HepG2 (cell line): Measurements from ENCODE around the gene LIMK2. TPM values are rescaled to one million over a fixed set of nuclear protein-coding genes. Genes with fewer than 3 reads are reported as not detected.

Experiments
- AKAP8 ChIP-seq: sonication (generic); formaldehyde crosslinking; IDR thresholded peaks from 2 replicates; pipeline ENCODE4 v1.5.1; 2020; ENCODE audit warnings: mild to moderate bottlenecking, missing genetic modification reagents
- CHD2 ChIP-seq: IDR thresholded peaks from 2 replicates; pipeline ENCODE4 v1.6.1; 2011; ENCODE audit warnings: low read depth, low read length, improper control_type of control experiment
- DR1 ChIP-seq: sonication (generic); formaldehyde crosslinking; IDR thresholded peaks from 2 replicates; pipeline ENCODE4 v1.8.0; 2021; ENCODE audit warnings: mild to moderate bottlenecking, missing genetic modification reagents, inconsistent platforms
- EZH2 ChIP-seq: conservative IDR thresholded peaks from 2 replicates; pipeline ENCODE4 v1.6.1; 2012; ENCODE audit warnings: mild to moderate bottlenecking, low read depth, low read length, moderate library complexity
- FOXM1 ChIP-seq: sonication (generic); formaldehyde crosslinking; IDR thresholded peaks from 2 replicates; pipeline ENCODE4 v1.5.0; 2020; ENCODE audit warnings: missing genetic modification reagents
- HNRNPUL1 ChIP-seq: fragments of 200-400 bp; formaldehyde crosslinking; IDR thresholded peaks from 2 replicates; pipeline ENCODE4 v1.6.1; 2017; ENCODE audit warnings: low read depth, mild to moderate bottlenecking, low read length, moderate library complexity
- MAFG ChIP-seq: sonication (generic); formaldehyde crosslinking; IDR thresholded peaks from 2 replicates; pipeline ENCODE4 v1.5.1; 2020; ENCODE audit warnings: mild to moderate bottlenecking, missing genetic modification reagents
- MYNN ChIP-seq: sonication (generic); formaldehyde crosslinking; IDR thresholded peaks from 2 replicates; pipeline ENCODE4 v1.4.0; 2020; ENCODE audit warnings: mild to moderate bottlenecking, low read depth, missing genetic modification reagents
- NR1H2 ChIP-seq: sonication (generic); formaldehyde crosslinking; IDR thresholded peaks from 2 replicates; pipeline ENCODE4 v1.8.1; 2022; ENCODE audit warnings: low read depth, missing genetic modification reagents, borderline replicate concordance
- SAFB2 ChIP-seq: sonication (generic); formaldehyde crosslinking; IDR thresholded peaks from 2 replicates; pipeline ENCODE4 v1.5.1; 2020; ENCODE audit warnings: missing genetic modification reagents, low read depth, mild to moderate bottlenecking, borderline replicate concordance
- SNAI1 ChIP-seq: sonication (generic); formaldehyde crosslinking; IDR thresholded peaks from 2 replicates; pipeline ENCODE4 v1.5.0; 2020; ENCODE audit warnings: mild to moderate bottlenecking, missing genetic modification reagents, borderline replicate concordance
- SNRNP70 ChIP-seq: fragments of 200-400 bp; formaldehyde crosslinking; IDR thresholded peaks from 2 replicates; pipeline ENCODE4 v1.6.1; 2017; ENCODE audit warnings: mild to moderate bottlenecking, low read depth, low read length, moderate library complexity
- SRSF9 ChIP-seq: fragments of 200-400 bp; formaldehyde crosslinking; IDR thresholded peaks from 2 replicates; pipeline ENCODE4 v1.6.1; 2018; ENCODE audit warnings: borderline replicate concordance, mild to moderate bottlenecking, low read depth, low read length; ENCODE audit not compliant: insufficient read depth, poor library complexity, severe bottlenecking
- TMF1 ChIP-seq: sonication (generic); formaldehyde crosslinking; IDR thresholded peaks from 2 replicates; pipeline ENCODE4 v1.8.1; 2022; ENCODE audit warnings: low read depth, missing genetic modification reagents
- ZBTB37 ChIP-seq: sonication (generic); formaldehyde crosslinking; IDR thresholded peaks from 2 replicates; pipeline ENCODE4 v1.4.0; 2020; ENCODE audit warnings: mild to moderate bottlenecking, missing genetic modification reagents
- ZFP90 ChIP-seq: sonication (generic); formaldehyde crosslinking; IDR thresholded peaks from 2 replicates; pipeline ENCODE4 v1.8.0; 2022; ENCODE audit warnings: missing genetic modification reagents, mild to moderate bottlenecking, inconsistent platforms, borderline replicate concordance
- ZNF256 ChIP-seq: sonication (generic); formaldehyde crosslinking; conservative IDR thresholded peaks from 2 replicates; pipeline ENCODE4 v1.4.0; 2020; ENCODE audit warnings: missing genetic modification reagents
- ZNF260 ChIP-seq: sonication (generic); formaldehyde crosslinking; IDR thresholded peaks from 2 replicates; pipeline ENCODE4 v1.4.0; 2020; ENCODE audit warnings: missing genetic modification reagents, low read depth, mild to moderate bottlenecking, borderline replicate concordance
- ZNF572 ChIP-seq: sonication (generic); formaldehyde crosslinking; IDR thresholded peaks from 2 replicates; pipeline ENCODE4 v1.5.1; 2020; ENCODE audit warnings: mild to moderate bottlenecking, missing genetic modification reagents
- ZNF691 ChIP-seq: sonication (generic); formaldehyde crosslinking; IDR thresholded peaks from 2 replicates; pipeline ENCODE4 v1.4.0; 2020; ENCODE audit warnings: missing genetic modification reagents, low read depth, mild to moderate bottlenecking, borderline replicate concordance
- ZNF737 ChIP-seq: sonication (generic); formaldehyde crosslinking; IDR thresholded peaks from 2 replicates; pipeline ENCODE4 v1.5.0; 2020; ENCODE audit warnings: missing genetic modification reagents, mild to moderate bottlenecking, borderline replicate concordance
- ZSCAN22 ChIP-seq: sonication (generic); formaldehyde crosslinking; IDR thresholded peaks from 2 replicates; pipeline ENCODE4 v1.4.0; 2020; ENCODE audit warnings: mild to moderate bottlenecking, missing genetic modification reagents
- ZSCAN25 ChIP-seq: sonication (generic); formaldehyde crosslinking; IDR thresholded peaks from 2 replicates; pipeline ENCODE4 v1.8.0; 2022; ENCODE audit warnings: mild to moderate bottlenecking, missing genetic modification reagents
- ZZZ3 ChIP-seq: sonication (generic); formaldehyde crosslinking; IDR thresholded peaks from 2 replicates; pipeline ENCODE4 v1.4.0; 2020; ENCODE audit warnings: missing genetic modification reagents, mild to moderate bottlenecking, borderline replicate concordance
- polyA plus RNA-seq, 8 experiments: library from polyadenylated mRNA; depleted of rRNA in 3 of 8; stranded (reverse) in 7 of 8; unstranded in 1 of 8; fragments of >200 nt; fragmentation: Illumina TruSeq in 4 of 8; extraction: Trizol in 4 of 8; gene quantifications; 2 replicates each; pipeline versions ENCODE4 v1.2.1 to v1.2.3, GENCODE V29; 2011 to 2016; ENCODE audit warnings: low read depth in 4 of 8, missing spikeins in 1 of 8, mixed read lengths in 1 of 8; ENCODE audit not compliant: insufficient read depth in 1 of 8
- total RNA-seq, 5 experiments: library from RNA; depleted of rRNA; stranded (reverse); fragments of >200 nt; fragmentation: Illumina TruSeq; extraction: Trizol; gene quantifications; 2 replicates each; pipeline ENCODE4 v1.2.3, GENCODE V29; 2016; ENCODE audit warnings: low read depth in 1 of 5
- TF ChIP-seq, protein P1 (sequence below): sonication (generic); formaldehyde crosslinking; IDR thresholded peaks from 2 replicates; pipeline ENCODE4 v1.5.1; 2020; ENCODE audit warnings: missing genetic modification reagents, mild to moderate bottlenecking, borderline replicate concordance

Gene LIMK2
- total and polyA plus RNA-seq, 2 of the 13 experiments (the other 11 are each of a cell fraction or from before 2014, with no cell fraction given) = 20.9 to 29.8 TPM

- TF ChIP-seq ZNF737 (CRISPR knock-in tag) (no peak), MAFG (CRISPR knock-in tag) (no peak), SNAI1 (CRISPR knock-in tag) (no peak), HNRNPUL1 (no peak), ZNF260 (CRISPR knock-in tag) (no peak), ZSCAN22 (CRISPR knock-in tag) (no peak), ZFP90 (CRISPR knock-in tag) (peak; percentile 35; the same call in 1 of the 2 replicates), DR1 (0 out of 2 replicates have a peak, but pooled peaks have one; percentile 49), ZSCAN25 (CRISPR knock-in tag) (peak; percentile 66; the same call in 1 of the 2 replicates), CHD2 (no peak), ZZZ3 (CRISPR knock-in tag) (0 out of 2 replicates have a peak, but pooled peaks have one; percentile 59), EZH2 (no peak), ZNF256 (CRISPR knock-in tag) (no peak), MYNN (CRISPR knock-in tag) (no peak), NR1H2 (CRISPR knock-in tag) (0 out of 2 replicates have a peak, but pooled peaks have one; percentile 70), SNRNP70 (no peak), TMF1 (peak; percentile 84; the same call in 1 of the 2 replicates), ZNF691 (CRISPR knock-in tag) (peak; percentile 20; the same call in 1 of the 2 replicates), SRSF9 (no peak), AKAP8 (CRISPR knock-in tag) (peak; percentile 66; the same call in 1 of the 2 replicates), FOXM1 (CRISPR knock-in tag) (no peak), SAFB2 (peak; percentile 80; the same call in 1 of the 2 replicates), ZNF572 (CRISPR knock-in tag) (no peak), ZBTB37 (CRISPR knock-in tag) (no peak)
- TF ChIP-seq, protein P1, sequence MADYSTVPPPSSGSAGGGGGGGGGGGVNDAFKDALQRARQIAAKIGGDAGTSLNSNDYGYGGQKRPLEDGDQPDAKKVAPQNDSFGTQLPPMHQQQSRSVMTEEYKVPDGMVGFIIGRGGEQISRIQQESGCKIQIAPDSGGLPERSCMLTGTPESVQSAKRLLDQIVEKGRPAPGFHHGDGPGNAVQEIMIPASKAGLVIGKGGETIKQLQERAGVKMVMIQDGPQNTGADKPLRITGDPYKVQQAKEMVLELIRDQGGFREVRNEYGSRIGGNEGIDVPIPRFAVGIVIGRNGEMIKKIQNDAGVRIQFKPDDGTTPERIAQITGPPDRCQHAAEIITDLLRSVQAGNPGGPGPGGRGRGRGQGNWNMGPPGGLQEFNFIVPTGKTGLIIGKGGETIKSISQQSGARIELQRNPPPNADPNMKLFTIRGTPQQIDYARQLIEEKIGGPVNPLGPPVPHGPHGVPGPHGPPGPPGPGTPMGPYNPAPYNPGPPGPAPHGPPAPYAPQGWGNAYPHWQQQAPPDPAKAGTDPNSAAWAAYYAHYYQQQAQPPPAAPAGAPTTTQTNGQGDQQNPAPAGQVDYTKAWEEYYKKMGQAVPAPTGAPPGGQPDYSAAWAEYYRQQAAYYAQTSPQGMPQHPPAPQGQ (CRISPR knock-in tag) = no peak
Measured at GRCh38 chr22:31290494-31291471, 78.7 kb downstream of the LIMK2 start (continued).
